Thyroid gland (tissue), 4 donors: ENCODE measurements around the gene MCAM. TPM values are rescaled to one million over a fixed set of nuclear protein-coding genes. Genes with fewer than 3 reads are reported as not detected.

Experiments
- DNase-seq, 2 donors: peaks; one replicate each; pipeline ENCODE4 v3.0.0-alpha.2; 2019
- H3K27ac ChIP-seq, 3 donors: fragments of 200-600 bp; sonication (generic); 1 replicate in 2 of 3; 2 replicates in 1 of 3; pipeline ENCODE4 v1.5.1; 2016 to 2019; ENCODE audit warnings: mild to moderate bottlenecking in 1 of 3, moderate library complexity in 1 of 3
- H3K27me3 ChIP-seq: fragments of 200-600 bp; sonication (generic); one replicate; pipeline ENCODE4 v1.5.1; 2019
- H3K36me3 ChIP-seq, 2 donors: fragments of 200-600 bp; sonication (generic); one replicate each; pipeline ENCODE4 v1.5.1; 2016 to 2019
- H3K4me1 ChIP-seq, 2 donors: fragments of 200-600 bp; sonication (generic); one replicate each; pipeline ENCODE4 v1.5.1; 2017 to 2019
- H3K4me3 ChIP-seq, 3 donors: fragments of 200-600 bp; sonication (generic); replicated peaks in 1 of 3; 1 replicate in 2 of 3; 2 replicates in 1 of 3; pipeline ENCODE4 v1.5.1; 2016; ENCODE audit warnings: mild to moderate bottlenecking in 1 of 3
- H3K9me3 ChIP-seq: fragments of 200-600 bp; sonication (generic); one replicate; pipeline ENCODE4 v1.5.1; 2017
- POLR2A ChIP-seq, 2 donors: fragments of 450-650 bp; IDR thresholded peaks; one replicate each; pipeline ENCODE4 v1.6.1; 2017; ENCODE audit warnings: antibody characterized with exemption in 2 of 2, mild to moderate bottlenecking in 2 of 2, moderate library complexity in 1 of 2
- WGBS, 2 donors: methylation state at CpG; one replicate each; pipeline ENCODE4 v1.1.5; 2017; 5-methylcytosine and 5-hydroxymethylcytosine counted together
- intact Hi-C: fragments of 100-400 bp; cut with DNase I; formaldehyde crosslinking; loops from one replicate; pipeline ENCODE4 v1.15.1; 2023
- total RNA-seq, 4 donors: library from RNA; depleted of rRNA; stranded (reverse); fragments of >200 nt; gene quantifications; one replicate each; pipeline ENCODE4 v1.2.3, GENCODE V29; 2016
- TF ChIP-seq, protein P1 (sequence below), 6 experiments: fragments of 200-600 bp in 3 of 6; fragments of 450-650 bp in 3 of 6; sonication (generic) in 3 of 6; IDR thresholded peaks; one replicate each; pipeline ENCODE4 v1.5.1; 2016 to 2019; ENCODE audit warnings: antibody characterized with exemption in 6 of 6, mild to moderate bottlenecking in 2 of 6, inconsistent platforms in 1 of 6, moderate library complexity in 1 of 6

The MCAM gene
- total RNA-seq, 4 donors from 2014 or later: 17.6 to 243 (median 61.8) TPM

DNA sequence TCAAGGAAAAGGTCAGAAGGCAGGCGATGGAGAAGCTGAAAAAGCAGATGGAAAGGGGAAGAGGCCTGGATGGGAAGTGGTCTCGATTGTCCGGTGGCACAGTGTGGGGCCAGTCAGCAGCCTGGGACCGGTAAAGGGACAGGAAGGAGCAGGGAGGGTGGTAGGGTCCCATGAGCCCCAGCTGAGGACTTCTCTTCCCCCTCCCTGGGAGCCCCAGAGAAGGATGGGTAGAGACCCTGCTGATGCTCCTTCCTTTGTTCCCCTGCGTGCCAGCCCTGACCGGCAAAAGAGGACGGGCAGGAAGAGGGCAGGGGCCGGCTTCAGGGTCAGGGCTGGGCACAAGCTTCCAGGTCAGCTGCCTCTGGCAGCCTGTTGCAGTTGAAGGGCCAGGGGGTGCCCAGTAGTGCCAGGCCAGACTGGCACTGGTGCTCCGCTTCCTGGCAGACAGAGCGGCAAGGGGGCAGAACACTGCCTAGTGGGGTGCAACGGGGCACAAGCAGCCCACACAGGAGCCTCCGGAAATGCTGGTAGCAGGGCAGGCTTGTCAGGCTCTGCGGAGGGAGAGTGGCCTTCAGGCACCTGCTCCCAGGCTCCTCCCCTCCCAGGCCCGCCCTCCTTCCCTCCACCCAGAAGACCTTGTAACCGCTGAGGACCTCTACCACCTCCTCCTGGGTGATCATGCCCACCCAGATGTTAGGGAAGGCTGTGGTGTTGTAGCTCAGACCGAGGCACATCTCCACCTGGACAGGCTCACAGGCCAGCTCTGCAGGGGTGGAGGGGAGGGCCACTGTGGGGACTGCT lies 24.5 kb upstream of the MCAM start:
- no peaks in the 10 kb centered on the region for H3K9me3 ChIP-seq
- no peaks in the 10 kb centered on the region for H3K27me3 ChIP-seq
- DNase-seq: no peak
- TF ChIP-seq POLR2A (IDR thresholded peaks at IDR 0.05): no peak
- TF ChIP-seq, protein P1, sequence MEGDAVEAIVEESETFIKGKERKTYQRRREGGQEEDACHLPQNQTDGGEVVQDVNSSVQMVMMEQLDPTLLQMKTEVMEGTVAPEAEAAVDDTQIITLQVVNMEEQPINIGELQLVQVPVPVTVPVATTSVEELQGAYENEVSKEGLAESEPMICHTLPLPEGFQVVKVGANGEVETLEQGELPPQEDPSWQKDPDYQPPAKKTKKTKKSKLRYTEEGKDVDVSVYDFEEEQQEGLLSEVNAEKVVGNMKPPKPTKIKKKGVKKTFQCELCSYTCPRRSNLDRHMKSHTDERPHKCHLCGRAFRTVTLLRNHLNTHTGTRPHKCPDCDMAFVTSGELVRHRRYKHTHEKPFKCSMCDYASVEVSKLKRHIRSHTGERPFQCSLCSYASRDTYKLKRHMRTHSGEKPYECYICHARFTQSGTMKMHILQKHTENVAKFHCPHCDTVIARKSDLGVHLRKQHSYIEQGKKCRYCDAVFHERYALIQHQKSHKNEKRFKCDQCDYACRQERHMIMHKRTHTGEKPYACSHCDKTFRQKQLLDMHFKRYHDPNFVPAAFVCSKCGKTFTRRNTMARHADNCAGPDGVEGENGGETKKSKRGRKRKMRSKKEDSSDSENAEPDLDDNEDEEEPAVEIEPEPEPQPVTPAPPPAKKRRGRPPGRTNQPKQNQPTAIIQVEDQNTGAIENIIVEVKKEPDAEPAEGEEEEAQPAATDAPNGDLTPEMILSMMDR (IDR thresholded peaks at IDR 0.05): no peak
- H3K4me3 ChIP-seq: no peak overlapping the region
- H3K36me3 ChIP-seq: no peaks in the 10 kb centered on the region
- intact Hi-C loops: no loop called here
- WGBS, 2 donors: 37 to 61% methylated on average over 11 to 12 of the region's 16 CpGs
- peaks cover 9 to 42% of the 10 kb centered on the region in 2 donors for H3K4me1 ChIP-seq
- H3K27ac ChIP-seq: peak overlapping the region; percentile 79 to 95 (median 80)

GRCh38 chr11:119340335-119341221 lies 23.6 kb upstream of the MCAM start, which contains the start of gene C1QTNF5:
Gene C1QTNF5 (minus strand): TSS chr11:119340883. CDS start chr11:119340397, 486 bp downstream.
- Histone ChIP-seq H3K27ac (peak within 1 kb of the TSS; percentile 79 to 95 (median 80)), H3K4me3 (peak within 1 kb of the TSS in 2 of 3 donors; percentile 31 to 48), H3K36me3 (no peaks in the 10 kb centered on the region), H3K27me3 (no peaks in the 10 kb centered on the region), H3K4me1 (peaks cover 10 to 44% of the 10 kb centered on the region in 2 donors), H3K9me3 (no peaks in the 10 kb centered on the region)
- DNase-seq: peak; percentile 74 to 82
- intact Hi-C loops: no loop called here
- peak in 1 of 2 donors; percentile 29 for TF ChIP-seq POLR2A (IDR thresholded peaks at IDR 0.05)
- TF ChIP-seq, protein P1 (IDR thresholded peaks at IDR 0.05): no peak
- 8 to 13% methylated on average over 13 to 26 of the region's 53 CpGs for WGBS, 2 donors

- peaks cover 19 to 52% of the 10 kb centered on the region in 2 donors for H3K4me1 ChIP-seq
- no peaks in the 10 kb centered on the region for H3K27me3 ChIP-seq
- H3K9me3 ChIP-seq: no peaks in the 10 kb centered on the region
- H3K27ac ChIP-seq: peak overlapping the region; percentile 79 to 95 (median 80)
- H3K4me3 ChIP-seq: peak overlapping the region in 2 of 3 donors; percentile 31 to 48
- 3 to 8% methylated on average over 6 to 23 of the region's 86 CpGs for WGBS, 2 donors
- DNase-seq: peak; percentile 53 to 60
- H3K36me3 ChIP-seq: no peaks in the 10 kb centered on the region
- intact Hi-C loops: no loop called here
- TF ChIP-seq, protein P1 (IDR thresholded peaks at IDR 0.05): peak; percentile 27 to 82 (median 70)
- TF ChIP-seq POLR2A (IDR thresholded peaks at IDR 0.05): no peak
These were observed 22.8 kb upstream of the MCAM start for GRCh38 chr11:119339589-119340334.

DNA sequence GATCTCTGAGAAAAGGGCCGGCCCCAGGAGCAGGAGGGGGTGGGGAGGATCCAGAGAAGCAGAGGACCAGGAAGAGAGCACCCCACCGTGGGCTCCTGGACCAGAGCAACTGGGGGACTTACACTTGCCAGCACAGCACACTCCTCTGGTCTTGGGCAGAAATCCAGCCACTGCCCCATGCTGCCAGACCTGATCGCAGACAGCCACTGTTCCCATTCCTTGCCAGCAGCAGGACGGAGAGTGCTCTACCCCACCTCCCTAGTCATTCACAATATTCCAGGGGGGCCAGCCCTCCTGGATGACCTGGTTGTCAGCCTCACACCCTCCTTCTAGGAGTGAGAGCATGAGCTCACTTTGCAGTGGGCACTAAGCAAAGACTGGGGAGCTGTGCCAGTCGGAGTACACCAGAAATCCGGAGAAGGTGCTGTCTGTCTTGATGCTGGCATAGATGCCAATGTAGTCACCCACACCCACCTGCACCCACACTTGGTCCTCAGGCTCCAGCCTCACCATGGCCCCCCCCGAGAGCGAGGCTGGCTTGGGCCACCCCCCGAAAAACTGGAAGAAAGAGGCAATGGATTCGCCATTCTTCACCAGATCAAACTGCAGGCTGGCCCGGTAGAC lies 22.1 kb upstream of the MCAM start:
- Histone ChIP-seq H3K27ac (peak overlapping the region in 2 of 3 donors; percentile 79 to 95), H3K36me3 (no peaks in the 10 kb centered on the region), H3K4me3 (peak overlapping the region in 1 of 3 donors; percentile 48), H3K4me1 (peaks cover 19 to 52% of the 10 kb centered on the region in 2 donors), H3K9me3 (no peaks in the 10 kb centered on the region), H3K27me3 (no peaks in the 10 kb centered on the region)
- 37 to 60% methylated on average over 5 to 11 of the region's 11 CpGs for WGBS, 2 donors
- no peak for DNase-seq
- intact Hi-C loops: no loop called here
- TF ChIP-seq POLR2A (IDR thresholded peaks at IDR 0.05): no peak
- TF ChIP-seq, protein P1 (IDR thresholded peaks at IDR 0.05): no peak
